Hepatocyte (in vitro differentiated cells): ENCODE measurements around the gene DUSP11. TPM values are rescaled to one million over a fixed set of nuclear protein-coding genes. Genes with fewer than 3 reads are reported as not detected.
"Not testable (repeated sequence)": the region's sequence is repeated elsewhere in the genome, so short reads cannot be mapped to it uniquely, and the experiment has no call there.

Experiments
- DNase-seq: peaks from one replicate; pipeline ENCODE4 v3.0.0-alpha.2; 2016; ENCODE audit warnings: low spot score
- H2AFZ ChIP-seq: fragments of 200-600 bp; sonication (generic); 2 replicates; pipeline ENCODE4 v1.6.0; 2016; ENCODE audit warnings: antibody characterized with exemption, mild to moderate bottlenecking
- H3K27ac ChIP-seq: fragments of 200-600 bp; sonication (generic); 2 replicates; pipeline ENCODE4 v1.5.1; 2016; ENCODE audit warnings: mild to moderate bottlenecking
- H3K27me3 ChIP-seq: fragments of 200-600 bp; sonication (generic); 2 replicates; pipeline ENCODE4 v1.6.1; 2016
- H3K36me3 ChIP-seq: fragments of 200-600 bp; sonication (generic); replicated peaks from 2 replicates; pipeline ENCODE4 v1.5.1; 2016; ENCODE audit warnings: low read depth; ENCODE audit not compliant: insufficient read depth
- H3K4me1 ChIP-seq: fragments of 200-600 bp; sonication (generic); 2 replicates; pipeline ENCODE4 v1.5.1; 2016; ENCODE audit warnings: mild to moderate bottlenecking, moderate library complexity; ENCODE audit not compliant: insufficient read depth
- H3K4me2 ChIP-seq: fragments of 200-600 bp; sonication (generic); 2 replicates; pipeline ENCODE4 v1.6.0; 2016
- H3K4me3 ChIP-seq: fragments of 200-600 bp; sonication (generic); 2 replicates; pipeline ENCODE4 v1.5.1; 2016; ENCODE audit warnings: mild to moderate bottlenecking
- H3K79me2 ChIP-seq: fragments of 200-600 bp; sonication (generic); 2 replicates; pipeline ENCODE4 v1.6.0; 2017; ENCODE audit warnings: mild to moderate bottlenecking
- H3K9me2 ChIP-seq: fragments of 200-600 bp; sonication (generic); replicated peaks from 2 replicates; pipeline ENCODE4 v1.6.0; 2017; ENCODE audit warnings: mild to moderate bottlenecking; ENCODE audit not compliant: insufficient read depth
- H3K9me3 ChIP-seq: fragments of 200-600 bp; sonication (generic); 2 replicates; pipeline ENCODE4 v1.5.1; 2016; ENCODE audit warnings: low read depth, mild to moderate bottlenecking
- H4K20me1 ChIP-seq: fragments of 200-600 bp; sonication (generic); 2 replicates; pipeline ENCODE4 v1.6.0; 2016; ENCODE audit warnings: mild to moderate bottlenecking; ENCODE audit not compliant: insufficient read depth, poor library complexity, severe bottlenecking
- EZH2 ChIP-seq: fragments of 200-600 bp; sonication (generic); IDR thresholded peaks from 2 replicates; pipeline ENCODE4 v1.6.1; 2016; ENCODE audit warnings: antibody characterized with exemption, mild to moderate bottlenecking, borderline replicate concordance
- EZH2phosphoT487 ChIP-seq: fragments of 200-600 bp; sonication (generic); IDR thresholded peaks from one replicate; pipeline ENCODE4 v1.6.1; 2018; ENCODE audit warnings: antibody characterized with exemption, mild to moderate bottlenecking, low read depth, moderate library complexity; ENCODE audit not compliant: unreplicated experiment, severe bottlenecking
- WGBS: methylation state at CpG from one replicate; pipeline ENCODE4 v1.1.6; 2016; ENCODE audit warnings: low lambda C conversion rate; ENCODE audit errors: missing lambda C conversion rate; 5-methylcytosine and 5-hydroxymethylcytosine counted together
- polyA plus RNA-seq: library from polyadenylated mRNA; unstranded; fragments of >200 nt; fragmentation: Nextera tagmentation; extraction: Ambion mirVana; gene quantifications from 2 replicates; pipeline ENCODE4 v1.2.1, GENCODE V29; 2016
- total RNA-seq: library from RNA; depleted of rRNA; stranded (reverse); fragments of >200 nt; gene quantifications from 2 replicates; pipeline ENCODE4 v1.2.3, GENCODE V29; 2014
- TF ChIP-seq, protein P1 (sequence below): fragments of 200-600 bp; sonication (generic); IDR thresholded peaks from 2 replicates; pipeline ENCODE4 v1.5.1; 2016; ENCODE audit warnings: antibody characterized with exemption, mild to moderate bottlenecking; ENCODE audit not compliant: poor library complexity

Gene DUSP11
- total and polyA plus RNA-seq, 2 experiments from 2014 or later = 32.9 to 38.2 TPM

DNA sequence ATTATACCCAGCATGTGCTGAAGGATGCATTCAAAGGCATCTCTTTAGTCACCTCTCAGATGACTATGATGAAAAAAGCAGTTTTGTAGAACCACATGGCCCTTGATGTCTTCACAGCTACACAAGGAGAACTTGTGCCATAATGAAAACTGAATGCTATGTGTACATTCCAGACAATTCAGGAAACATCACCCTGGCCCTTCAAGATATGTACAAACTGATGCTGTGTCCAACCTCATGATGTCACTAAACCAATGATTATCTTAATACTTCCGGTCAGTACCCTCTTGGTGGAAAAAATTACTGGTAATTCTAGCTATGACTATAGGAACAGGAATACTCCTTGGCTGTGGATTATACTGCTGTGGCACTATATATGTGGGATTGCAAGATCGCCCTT, 20.0 kb downstream of the DUSP11 start:
- no peak for TF ChIP-seq EZH2phosphoT487
- TF ChIP-seq EZH2 = no peak
- TF ChIP-seq, protein P1, sequence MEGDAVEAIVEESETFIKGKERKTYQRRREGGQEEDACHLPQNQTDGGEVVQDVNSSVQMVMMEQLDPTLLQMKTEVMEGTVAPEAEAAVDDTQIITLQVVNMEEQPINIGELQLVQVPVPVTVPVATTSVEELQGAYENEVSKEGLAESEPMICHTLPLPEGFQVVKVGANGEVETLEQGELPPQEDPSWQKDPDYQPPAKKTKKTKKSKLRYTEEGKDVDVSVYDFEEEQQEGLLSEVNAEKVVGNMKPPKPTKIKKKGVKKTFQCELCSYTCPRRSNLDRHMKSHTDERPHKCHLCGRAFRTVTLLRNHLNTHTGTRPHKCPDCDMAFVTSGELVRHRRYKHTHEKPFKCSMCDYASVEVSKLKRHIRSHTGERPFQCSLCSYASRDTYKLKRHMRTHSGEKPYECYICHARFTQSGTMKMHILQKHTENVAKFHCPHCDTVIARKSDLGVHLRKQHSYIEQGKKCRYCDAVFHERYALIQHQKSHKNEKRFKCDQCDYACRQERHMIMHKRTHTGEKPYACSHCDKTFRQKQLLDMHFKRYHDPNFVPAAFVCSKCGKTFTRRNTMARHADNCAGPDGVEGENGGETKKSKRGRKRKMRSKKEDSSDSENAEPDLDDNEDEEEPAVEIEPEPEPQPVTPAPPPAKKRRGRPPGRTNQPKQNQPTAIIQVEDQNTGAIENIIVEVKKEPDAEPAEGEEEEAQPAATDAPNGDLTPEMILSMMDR = no peak
- DNase-seq = no peak
- WGBS = 97% methylated on average over 2 of the region's 2 CpGs
- Histone ChIP-seq H3K4me2 (no peak overlapping the region), H3K9me3 (no peaks in the 10 kb centered on the region), H4K20me1 (no peaks in the 10 kb centered on the region), H3K27me3 (no peaks in the 10 kb centered on the region), H3K4me1 (no peaks in the 10 kb centered on the region), H2AFZ (no peak overlapping the region), H3K27ac (no peak overlapping the region), H3K36me3 (no peaks in the 10 kb centered on the region), H3K79me2 (no peaks in the 10 kb centered on the region), H3K9me2 (no peaks in the 10 kb centered on the region), H3K4me3 (no peak overlapping the region)

DNA sequence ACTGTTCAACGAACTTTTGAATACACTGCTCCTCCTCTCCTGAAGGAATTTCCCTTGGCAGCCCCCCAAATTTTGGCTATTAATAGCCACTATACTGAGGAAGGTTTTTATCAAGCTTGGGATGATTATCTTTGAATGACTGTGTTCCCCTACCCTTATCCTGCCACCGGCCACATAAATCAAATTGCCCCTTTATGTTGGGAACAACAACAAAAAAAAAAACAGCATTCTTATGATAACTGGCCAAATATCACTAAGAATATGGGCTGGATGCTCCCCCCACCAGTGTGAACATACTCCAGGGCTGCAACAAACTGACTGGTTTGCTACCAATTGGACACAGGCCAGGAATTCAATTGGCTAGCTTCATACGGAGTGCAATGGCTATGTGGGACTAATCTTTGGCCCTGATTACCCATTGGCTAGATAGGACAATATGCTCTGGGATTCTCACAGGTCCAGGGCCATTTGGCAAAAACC, 20.6 kb downstream of the DUSP11 start:
- no peaks in the 10 kb centered on the region for H3K9me3 ChIP-seq
- H3K9me2 ChIP-seq = no peaks in the 10 kb centered on the region
- H3K79me2 ChIP-seq = no peaks in the 10 kb centered on the region
- WGBS = 78% methylated on average over 3 of the region's 3 CpGs
- no peak overlapping the region for H3K4me3 ChIP-seq
- TF ChIP-seq, protein P1 = no peak
- TF ChIP-seq EZH2 = no peak
- no peak for TF ChIP-seq EZH2phosphoT487
- H3K36me3 ChIP-seq = no peaks in the 10 kb centered on the region
- no peak overlapping the region for H2AFZ ChIP-seq
- H3K27ac ChIP-seq = no peak overlapping the region
- H3K4me1 ChIP-seq = no peaks in the 10 kb centered on the region
- H4K20me1 ChIP-seq = no peaks in the 10 kb centered on the region
- H3K4me2 ChIP-seq = no peak overlapping the region
- no peaks in the 10 kb centered on the region for H3K27me3 ChIP-seq
- no peak for DNase-seq

DNA sequence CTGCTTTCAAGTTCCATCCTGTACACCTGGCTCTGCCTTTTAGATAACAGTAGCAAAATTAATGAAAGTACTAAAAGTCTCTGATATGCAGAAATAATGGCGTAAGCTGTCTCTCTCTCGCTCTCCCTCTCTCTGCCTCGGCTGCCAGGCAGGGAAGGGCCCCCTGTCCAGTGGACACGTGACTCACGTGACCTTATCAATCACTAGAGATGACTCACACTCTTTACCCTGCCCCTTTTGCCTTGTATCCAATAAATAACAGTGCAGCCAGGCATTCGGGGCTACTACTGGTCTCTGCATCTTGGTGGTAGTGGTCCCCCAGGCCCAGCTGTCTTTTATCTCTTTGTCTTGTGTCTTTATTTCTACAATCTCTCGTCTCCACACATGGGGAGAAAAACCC, 25.6 kb downstream of the DUSP11 start:
- H2AFZ ChIP-seq, H3K4me2 ChIP-seq, H3K9me2 ChIP-seq, DNase-seq, H3K27ac ChIP-seq, H3K4me3 ChIP-seq, H3K36me3 ChIP-seq, H3K27me3 ChIP-seq, H4K20me1 ChIP-seq, H3K9me3 ChIP-seq, H3K4me1 ChIP-seq, H3K79me2 ChIP-seq: not testable (repeated sequence)
- 94% methylated on average over 7 of the region's 7 CpGs for WGBS

DNA sequence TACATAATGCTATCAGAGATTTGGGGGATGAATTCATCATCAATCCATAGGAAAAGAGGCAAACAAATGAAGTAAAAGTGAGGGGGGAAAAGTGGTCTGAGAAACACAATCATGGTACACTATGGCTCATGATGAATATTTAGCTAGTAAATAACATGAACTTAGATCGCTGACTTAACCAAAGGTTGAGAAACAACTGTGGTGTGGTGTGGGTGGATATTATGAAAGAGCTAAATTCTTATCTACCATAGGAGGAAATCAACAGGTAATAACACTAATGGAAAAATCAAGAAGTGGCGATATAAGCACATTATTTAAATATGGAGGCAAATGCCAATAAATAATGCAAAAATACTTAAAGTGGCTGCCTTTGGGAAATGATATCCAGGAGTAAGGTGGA, 30.6 kb downstream of the DUSP11 start:
- Histone ChIP-seq H3K36me3 (no peaks in the 10 kb centered on the region), H2AFZ (no peak overlapping the region), H3K4me2 (no peak overlapping the region), H3K9me3 (no peaks in the 10 kb centered on the region), H3K79me2 (no peaks in the 10 kb centered on the region), H4K20me1 (no peaks in the 10 kb centered on the region), H3K27me3 (no peaks in the 10 kb centered on the region), H3K27ac (no peak overlapping the region), H3K9me2 (no peaks in the 10 kb centered on the region), H3K4me3 (no peak overlapping the region), H3K4me1 (no peaks in the 10 kb centered on the region)
- WGBS = 95% methylated on average over 2 of the region's 2 CpGs
- TF ChIP-seq, protein P1 = no peak
- TF ChIP-seq EZH2 = no peak
- no peak for TF ChIP-seq EZH2phosphoT487
- no peak for DNase-seq
